Fibroblast of mammary gland (primary cell): ENCODE data around the gene CFAP61.
A peak's percentile ranks its signal among the peaks of the same experiment; 100 is the strongest.
"Not testable (repeated sequence)": the region's sequence is repeated elsewhere in the genome, so short reads cannot be mapped to it uniquely, and the experiment has no call there.

Experiments used
- DNase-seq: peaks from one replicate; pipeline ENCODE4 v3.0.0-alpha.2; 2010; ENCODE audit warnings: low read depth
- H3K4me3 ChIP-seq: 2 replicates; pipeline ENCODE4 v1.5.1; 2011; ENCODE audit warnings: low read depth, mild to moderate bottlenecking, low read length, moderate library complexity; ENCODE audit not compliant: control insufficient read depth
- CTCF ChIP-seq: conservative IDR thresholded peaks from 2 replicates; pipeline ENCODE4 v1.5.1; 2011; ENCODE audit warnings: low read depth, low read length, inconsistent platforms; ENCODE audit not compliant: control insufficient read depth, insufficient read depth

Gene CFAP61

GRCh38 chr20:20096421-20096820, 44.1 kb downstream of the CFAP61 start:
- DNase-seq, result no peak
- no peak overlapping the region for H3K4me3 ChIP-seq
- TF ChIP-seq CTCF, result no peak

- no peak for DNase-seq
- no peak for TF ChIP-seq CTCF
- no peak overlapping the region for H3K4me3 ChIP-seq
Measured at GRCh38 chr20:20100881-20101280, 48.5 kb downstream of the CFAP61 start.

- no peak overlapping the region for H3K4me3 ChIP-seq
- DNase-seq, result no peak
- TF ChIP-seq CTCF, result no peak
Measured at GRCh38 chr20:20102163-20102562, 49.8 kb downstream of the CFAP61 start.

GRCh38 chr20:20102716-20103258, 50.5 kb downstream of the CFAP61 start:
- no peak for DNase-seq
- H3K4me3 ChIP-seq, result no peak overlapping the region
- no peak for TF ChIP-seq CTCF

GRCh38 chr20:20103486-20103885, 51.2 kb downstream of the CFAP61 start:
- H3K4me3 ChIP-seq, result no peak overlapping the region
- DNase-seq, result no peak
- no peak for TF ChIP-seq CTCF

GRCh38 chr20:20123187-20123586, 70.9 kb downstream of the CFAP61 start:
- not testable (repeated sequence) for H3K4me3 ChIP-seq, DNase-seq

GRCh38 chr20:20130399-20130798, 78.1 kb downstream of the CFAP61 start:
- DNase-seq, result peak; percentile 5
- H3K4me3 ChIP-seq, result no peak overlapping the region
- peak; percentile 2 for TF ChIP-seq CTCF
